Fibroblast of villous mesenchyme (primary cell): ENCODE results near the gene RAB40C. TPM values are rescaled to one million over a fixed set of nuclear protein-coding genes. Genes with fewer than 3 reads are reported as not detected.

Experiments
- DNase-seq: peaks from one replicate; pipeline ENCODE4 v3.0.0-alpha.2; 2010; ENCODE audit warnings: low read depth
- H3K4me3 ChIP-seq: 2 replicates; pipeline ENCODE4 v1.5.1; 2011; ENCODE audit warnings: low read depth, mild to moderate bottlenecking, low read length
- CTCF ChIP-seq: IDR thresholded peaks from 2 replicates; pipeline ENCODE4 v1.5.1; 2012; ENCODE audit warnings: low read depth, mild to moderate bottlenecking, low read length; ENCODE audit not compliant: insufficient read depth
- total RNA-seq: library from RNA; depleted of rRNA; stranded (reverse); fragments of >200 nt; gene quantifications from 2 replicates; pipeline ENCODE4 v1.2.3, GENCODE V29; 2012

Gene RAB40C
- total RNA-seq, 1 donor = 9.9 TPM

DNA sequence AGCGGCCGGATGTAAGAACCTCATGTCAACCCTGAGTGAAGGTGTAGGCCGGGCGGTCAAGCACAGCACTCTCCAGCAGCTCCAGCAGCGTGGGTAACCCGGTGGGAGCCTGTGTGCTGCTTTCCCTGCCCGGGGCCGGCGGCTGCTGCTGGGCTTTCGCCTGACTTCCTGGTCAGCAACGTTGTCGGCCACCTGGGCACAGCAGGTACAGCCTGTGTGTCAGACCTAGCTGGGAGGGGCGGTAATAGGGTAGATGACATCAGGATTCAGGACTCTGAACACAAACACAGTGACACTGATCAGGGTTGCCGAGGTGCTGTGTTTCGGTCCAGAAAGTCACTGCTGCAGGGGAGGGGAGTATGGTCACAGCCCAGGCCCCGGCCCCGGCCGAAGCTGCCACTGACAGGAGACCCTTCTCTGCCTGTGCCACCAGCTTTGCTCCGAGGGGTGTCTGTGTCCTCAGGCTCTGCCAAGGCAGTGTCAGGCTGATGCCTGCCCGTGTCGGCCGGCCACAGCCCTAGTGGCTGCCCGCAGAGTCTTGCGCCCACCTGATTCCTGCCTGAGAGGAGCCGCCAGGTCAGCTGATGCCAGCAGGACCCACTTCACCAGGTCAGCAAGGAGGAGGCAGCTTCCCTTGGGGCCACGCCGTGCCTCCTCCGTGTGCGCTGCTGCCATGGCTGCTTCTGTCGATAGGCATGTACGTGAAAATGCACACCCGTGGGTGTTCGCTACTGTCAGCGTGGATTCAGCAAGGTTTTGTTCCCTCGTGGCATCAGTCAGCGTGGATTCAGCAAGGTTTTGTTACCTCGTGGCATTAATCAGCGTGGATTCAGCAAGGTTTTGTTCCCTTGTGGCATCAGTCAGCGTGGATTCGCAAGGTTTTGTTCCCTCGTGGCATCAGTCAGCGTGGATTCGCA is 9.2 kb downstream of the RAB40C start:
- no peak for TF ChIP-seq CTCF
- no peak for DNase-seq
- no peak overlapping the region for H3K4me3 ChIP-seq

- peak; percentile 38 for TF ChIP-seq CTCF
- no peak for DNase-seq
- no peak overlapping the region for H3K4me3 ChIP-seq
Measured at GRCh38 chr16:600781-601180, 10.9 kb downstream of the RAB40C start.

- H3K4me3 ChIP-seq = no peak overlapping the region
- DNase-seq = no peak
- TF ChIP-seq CTCF = no peak
Measured at GRCh38 chr16:603933-604332, 14.1 kb downstream of the RAB40C start.

DNA sequence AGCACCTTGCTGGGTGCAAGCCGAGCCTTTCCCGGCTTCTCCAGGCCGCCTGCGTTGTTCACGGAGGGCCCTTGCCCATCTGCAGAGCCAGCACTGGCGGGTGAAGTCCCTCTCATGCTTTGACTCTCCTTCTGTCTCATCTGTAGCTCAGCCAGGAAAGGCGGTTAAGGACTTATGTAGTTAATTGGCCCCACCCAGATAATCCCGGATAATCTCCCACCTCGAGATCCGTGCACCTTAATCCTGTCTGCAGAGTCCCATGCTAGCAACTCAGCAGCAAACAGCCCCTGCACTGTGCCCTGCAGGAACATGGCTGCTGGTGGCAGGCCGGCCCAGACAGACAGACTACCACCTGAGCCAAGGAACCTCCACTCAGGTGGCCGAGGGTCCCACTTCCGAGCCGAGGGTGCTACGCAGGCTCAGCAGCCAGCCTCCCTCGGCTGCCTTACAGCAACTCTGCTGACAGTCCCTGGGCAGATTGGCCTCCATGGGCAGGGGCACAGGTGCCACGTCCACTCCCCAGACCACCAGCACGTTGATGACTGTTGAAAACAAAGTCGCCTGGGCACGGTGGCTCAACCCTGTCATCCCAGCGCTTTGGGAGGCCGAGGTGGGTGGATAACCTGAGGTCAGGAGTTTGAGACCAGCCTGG is 16.9 kb downstream of the RAB40C start:
- no peak overlapping the region for H3K4me3 ChIP-seq
- no peak for DNase-seq
- no peak for TF ChIP-seq CTCF

- no peak for TF ChIP-seq CTCF
- H3K4me3 ChIP-seq = no peak overlapping the region
- DNase-seq = no peak
Measured at GRCh38 chr16:608019-608418, 18.2 kb downstream of the RAB40C start.

- DNase-seq = no peak
- no peak overlapping the region for H3K4me3 ChIP-seq
- no peak for TF ChIP-seq CTCF
Measured at GRCh38 chr16:609316-609715, 19.4 kb downstream of the RAB40C start.
